Hepatocyte (in vitro differentiated cells): Measurements from ENCODE around the gene UGT1A5. TPM values are rescaled to one million over a fixed set of nuclear protein-coding genes. Genes with fewer than 3 reads are reported as not detected.

Experiments
- DNase-seq: peaks from one replicate; pipeline ENCODE4 v3.0.0-alpha.2; 2016; ENCODE audit warnings: low spot score
- H2AFZ ChIP-seq: fragments of 200-600 bp; sonication (generic); 2 replicates; pipeline ENCODE4 v1.6.0; 2016; ENCODE audit warnings: antibody characterized with exemption, mild to moderate bottlenecking
- H3K27ac ChIP-seq: fragments of 200-600 bp; sonication (generic); 2 replicates; pipeline ENCODE4 v1.5.1; 2016; ENCODE audit warnings: mild to moderate bottlenecking
- H3K27me3 ChIP-seq: fragments of 200-600 bp; sonication (generic); 2 replicates; pipeline ENCODE4 v1.6.1; 2016
- H3K36me3 ChIP-seq: fragments of 200-600 bp; sonication (generic); replicated peaks from 2 replicates; pipeline ENCODE4 v1.5.1; 2016; ENCODE audit warnings: low read depth; ENCODE audit not compliant: insufficient read depth
- H3K4me1 ChIP-seq: fragments of 200-600 bp; sonication (generic); 2 replicates; pipeline ENCODE4 v1.5.1; 2016; ENCODE audit warnings: mild to moderate bottlenecking, moderate library complexity; ENCODE audit not compliant: insufficient read depth
- H3K4me2 ChIP-seq: fragments of 200-600 bp; sonication (generic); 2 replicates; pipeline ENCODE4 v1.6.0; 2016
- H3K4me3 ChIP-seq: fragments of 200-600 bp; sonication (generic); 2 replicates; pipeline ENCODE4 v1.5.1; 2016; ENCODE audit warnings: mild to moderate bottlenecking
- H3K79me2 ChIP-seq: fragments of 200-600 bp; sonication (generic); 2 replicates; pipeline ENCODE4 v1.6.0; 2017; ENCODE audit warnings: mild to moderate bottlenecking
- H3K9me2 ChIP-seq: fragments of 200-600 bp; sonication (generic); replicated peaks from 2 replicates; pipeline ENCODE4 v1.6.0; 2017; ENCODE audit warnings: mild to moderate bottlenecking; ENCODE audit not compliant: insufficient read depth
- H3K9me3 ChIP-seq: fragments of 200-600 bp; sonication (generic); 2 replicates; pipeline ENCODE4 v1.5.1; 2016; ENCODE audit warnings: low read depth, mild to moderate bottlenecking
- H4K20me1 ChIP-seq: fragments of 200-600 bp; sonication (generic); 2 replicates; pipeline ENCODE4 v1.6.0; 2016; ENCODE audit warnings: mild to moderate bottlenecking; ENCODE audit not compliant: insufficient read depth, poor library complexity, severe bottlenecking
- CTCF ChIP-seq: fragments of 200-600 bp; sonication (generic); IDR thresholded peaks from 2 replicates; pipeline ENCODE4 v1.5.1; 2016; ENCODE audit warnings: antibody characterized with exemption, mild to moderate bottlenecking; ENCODE audit not compliant: poor library complexity
- EZH2 ChIP-seq: fragments of 200-600 bp; sonication (generic); IDR thresholded peaks from 2 replicates; pipeline ENCODE4 v1.6.1; 2016; ENCODE audit warnings: antibody characterized with exemption, mild to moderate bottlenecking, borderline replicate concordance
- EZH2phosphoT487 ChIP-seq: fragments of 200-600 bp; sonication (generic); IDR thresholded peaks from one replicate; pipeline ENCODE4 v1.6.1; 2018; ENCODE audit warnings: antibody characterized with exemption, mild to moderate bottlenecking, low read depth, moderate library complexity; ENCODE audit not compliant: unreplicated experiment, severe bottlenecking
- WGBS: methylation state at CpG from one replicate; pipeline ENCODE4 v1.1.6; 2016; ENCODE audit warnings: low lambda C conversion rate; ENCODE audit errors: missing lambda C conversion rate; 5-methylcytosine and 5-hydroxymethylcytosine counted together
- polyA plus RNA-seq: library from polyadenylated mRNA; unstranded; fragments of >200 nt; fragmentation: Nextera tagmentation; extraction: Ambion mirVana; gene quantifications from 2 replicates; pipeline ENCODE4 v1.2.1, GENCODE V29; 2016
- total RNA-seq: library from RNA; depleted of rRNA; stranded (reverse); fragments of >200 nt; gene quantifications from 2 replicates; pipeline ENCODE4 v1.2.3, GENCODE V29; 2014

The UGT1A5 gene
- total and polyA plus RNA-seq, 2 experiments from 2014 or later = not detected

- H3K4me2 ChIP-seq = no peak overlapping the region
- no peaks in the 10 kb centered on the region for H3K9me3 ChIP-seq
- peaks cover 10% of the 10 kb centered on the region for H3K4me1 ChIP-seq
- H3K27ac ChIP-seq = no peak overlapping the region
- TF ChIP-seq CTCF = no peak
- no peak for TF ChIP-seq EZH2phosphoT487
- TF ChIP-seq EZH2 = no peak
- no peaks in the 10 kb centered on the region for H3K27me3 ChIP-seq
- H3K36me3 ChIP-seq = no peaks in the 10 kb centered on the region
- H3K9me2 ChIP-seq = no peaks in the 10 kb centered on the region
- no peak overlapping the region for H2AFZ ChIP-seq
- no peaks in the 10 kb centered on the region for H4K20me1 ChIP-seq
- no peak for DNase-seq
- no peaks in the 10 kb centered on the region for H3K79me2 ChIP-seq
- 89% methylated on average over 16 of the region's 17 CpGs for WGBS
- no peak overlapping the region for H3K4me3 ChIP-seq
These were observed 106.2 kb downstream of the UGT1A5 start for GRCh38 chr2:233818639-233819621.

GRCh38 chr2:233819884-233820773, 107.4 kb downstream of the UGT1A5 start:
- Histone ChIP-seq H3K4me2 (no peak overlapping the region), H3K79me2 (no peaks in the 10 kb centered on the region), H3K27ac (no peak overlapping the region), H3K9me3 (no peaks in the 10 kb centered on the region), H4K20me1 (no peaks in the 10 kb centered on the region), H3K4me3 (no peak overlapping the region), H3K27me3 (no peaks in the 10 kb centered on the region), H3K36me3 (no peaks in the 10 kb centered on the region), H3K4me1 (peaks cover 10% of the 10 kb centered on the region), H3K9me2 (no peaks in the 10 kb centered on the region), H2AFZ (no peak overlapping the region)
- TF ChIP-seq EZH2 = no peak
- no peak for TF ChIP-seq CTCF
- no peak for TF ChIP-seq EZH2phosphoT487
- DNase-seq = no peak
- 94% methylated on average over 18 of the region's 18 CpGs for WGBS

- WGBS = 90% methylated on average over 6 of the region's 6 CpGs
- H4K20me1 ChIP-seq = no peaks in the 10 kb centered on the region
These were observed 108.0 kb downstream of the UGT1A5 start for GRCh38 chr2:233820774-233821105.

More at GRCh38 chr2:233820774-233821105, 108.0 kb downstream of the UGT1A5 start:
- no peak overlapping the region for H3K4me3 ChIP-seq
- H3K4me2 ChIP-seq = no peak overlapping the region
- no peaks in the 10 kb centered on the region for H3K9me2 ChIP-seq
- no peak overlapping the region for H2AFZ ChIP-seq
- no peak for TF ChIP-seq EZH2
- no peak overlapping the region for H3K27ac ChIP-seq
- no peaks in the 10 kb centered on the region for H3K27me3 ChIP-seq
- DNase-seq = no peak
- H3K9me3 ChIP-seq = no peaks in the 10 kb centered on the region
- H3K79me2 ChIP-seq = no peaks in the 10 kb centered on the region
- H3K4me1 ChIP-seq = peaks cover 10% of the 10 kb centered on the region
- H3K36me3 ChIP-seq = no peaks in the 10 kb centered on the region
